Airway epithelial cell (primary cell): ENCODE results near the gene CHD1. TPM values are rescaled to one million over a fixed set of nuclear protein-coding genes. Genes with fewer than 3 reads are reported as not detected.

Experiments
- total RNA-seq: library from RNA; depleted of rRNA; stranded (reverse); fragments of >200 nt; gene quantifications from 2 replicates; pipeline ENCODE4 v1.2.3, GENCODE V29; 2015

The CHD1 gene
- 15.2 and 26.8 TPM in 2 replicates for total RNA-seq

GRCh38 chr5:98928873-98929709 is at the start of gene CHD1:
Gene CHD1 (minus strand): TSS chr5:98929007. CDS start chr5:98926386, 2,621 bp downstream.

Other genes with a start within 250 kb of the CHD1 start
- gene RGMB, start 155.3 kb downstream of the CHD1 start, total RNA-seq = 16.8 and 22.3 TPM in 2 replicates